GM04503 (cell line): ENCODE data around the gene TSPO.
A peak's percentile ranks its signal among the peaks of the same experiment; 100 is the strongest.

ENCODE experiments used
- DNase-seq: peaks from one replicate; pipeline ENCODE4 v3.0.0-alpha.2; 2012; ENCODE audit warnings: low read depth

TSPO gene

GRCh38 chr22:43179146-43179910 lies 28.0 kb downstream of the TSPO start:
- no peak for DNase-seq

GRCh38 chr22:43179911-43180195 lies 28.5 kb downstream of the TSPO start:
- DNase-seq, result no peak

GRCh38 chr22:43180670-43181069 lies 29.3 kb downstream of the TSPO start:
- DNase-seq, result no peak

GRCh38 chr22:43181321-43182076 lies 30.1 kb downstream of the TSPO start:
- DNase-seq, result no peak

GRCh38 chr22:43182118-43182517 lies 30.8 kb downstream of the TSPO start:
- DNase-seq, result no peak

GRCh38 chr22:43182726-43183125 lies 31.4 kb downstream of the TSPO start:
- no peak for DNase-seq

GRCh38 chr22:43183496-43184277 lies 32.3 kb downstream of the TSPO start:
- no peak for DNase-seq

- DNase-seq, result no peak
These were observed 34.5 kb downstream of the TSPO start for GRCh38 chr22:43185860-43186261.

GRCh38 chr22:43186272-43187170 lies 35.2 kb downstream of the TSPO start, which contains the start of gene TTLL12:
TTLL12 (minus strand) TSS chr22:43187134; CDS start chr22:43187069, 65 bp downstream.
- DNase-seq, result no peak

- peak; percentile 46 for DNase-seq
These were observed 36.1 kb downstream of the TSPO start for GRCh38 chr22:43187171-43188099.

GRCh38 chr22:43188829-43189545 lies 37.6 kb downstream of the TSPO start:
- no peak for DNase-seq

GRCh38 chr22:43191831-43192230 lies 40.5 kb downstream of the TSPO start:
- DNase-seq, result no peak

- no peak for DNase-seq
These were observed 46.0 kb downstream of the TSPO start for GRCh38 chr22:43197271-43197941.

- no peak for DNase-seq
These were observed 46.8 kb downstream of the TSPO start for GRCh38 chr22:43198126-43198525.

- DNase-seq, result no peak
These were observed 47.6 kb downstream of the TSPO start for GRCh38 chr22:43198936-43199335.

- DNase-seq, result no peak
These were observed 48.2 kb downstream of the TSPO start for GRCh38 chr22:43199541-43199940.

- DNase-seq, result no peak
These were observed 48.7 kb downstream of the TSPO start for GRCh38 chr22:43200031-43200430.

GRCh38 chr22:43200555-43200954 lies 49.2 kb downstream of the TSPO start:
- DNase-seq, result no peak

- no peak for DNase-seq
These were observed 50.3 kb downstream of the TSPO start for GRCh38 chr22:43201486-43202219.
